Islet of Langerhans (tissue), 1 donor: ENCODE data around the gene KCNK2.

ENCODE experiments used
- FAIRE-seq: peaks from one replicate; lab custom pipeline; 2011; peaks lifted over from hg19 to GRCh38; lab: Jason Lieb, UNC

The KCNK2 gene

GRCh38 chr1:215082532-215083382, at the start of gene KCNK2:
KCNK2 (plus strand) TSS chr1:215082737; CDS start chr1:215083386, 649 bp downstream.
- FAIRE-seq, result no peak

DNA sequence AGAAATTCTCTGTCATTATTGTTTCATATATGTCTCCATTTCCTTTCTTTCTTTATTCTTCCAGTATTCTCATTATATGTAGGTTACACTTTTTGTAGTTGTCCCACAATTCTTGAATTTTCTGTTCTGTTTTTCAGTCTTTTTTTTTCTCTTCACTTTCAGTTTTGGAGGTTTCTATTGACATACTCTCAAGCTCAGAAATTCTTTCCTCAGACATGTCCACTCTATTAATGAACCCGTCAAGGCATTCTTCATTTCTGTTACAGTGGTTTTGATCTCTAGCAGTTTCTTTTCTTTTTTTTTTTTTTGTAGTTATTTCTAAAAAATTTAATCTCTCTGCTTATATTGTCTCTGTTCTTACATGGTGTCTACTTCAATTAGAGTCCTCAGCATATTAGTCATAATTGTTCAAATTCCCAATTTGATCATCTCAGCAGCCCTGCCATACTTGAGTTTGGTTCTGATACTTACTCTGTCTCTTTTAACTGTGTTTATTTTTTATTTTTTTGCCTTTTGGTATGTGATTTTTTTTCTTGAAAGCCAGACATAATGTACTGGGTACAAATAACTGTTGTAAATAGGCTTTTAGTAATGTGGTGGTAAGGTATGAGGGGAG, 49.5 kb upstream of the KCNK2 start:
- FAIRE-seq, result no peak

- FAIRE-seq, result no peak
These were observed 42.3 kb upstream of the KCNK2 start for GRCh38 chr1:215040190-215040589.

DNA sequence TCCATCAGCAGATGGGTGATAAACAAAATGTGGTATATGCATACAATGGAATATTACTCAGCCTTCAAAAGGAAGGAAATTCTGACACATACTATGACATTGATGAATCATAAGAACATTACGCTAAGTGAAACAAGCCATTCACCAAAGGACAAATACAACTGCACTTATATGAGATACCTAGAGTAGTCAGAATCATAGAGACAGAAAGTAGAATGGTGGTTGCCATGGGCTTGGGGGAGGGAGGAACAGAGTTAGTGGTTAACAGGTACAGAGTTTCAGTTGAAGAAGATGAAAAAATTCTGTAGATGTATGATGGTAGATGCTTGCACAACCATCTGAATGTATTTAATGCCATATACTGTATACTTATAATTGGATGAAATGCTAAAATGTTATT, 39.1 kb upstream of the KCNK2 start:
- no peak for FAIRE-seq

GRCh38 chr1:215044151-215044550, 38.4 kb upstream of the KCNK2 start:
- no peak for FAIRE-seq

- FAIRE-seq, result no peak
These were observed 36.7 kb upstream of the KCNK2 start for GRCh38 chr1:215045698-215046308.

- FAIRE-seq, result no peak
These were observed 30.1 kb upstream of the KCNK2 start for GRCh38 chr1:215052256-215053015.

GRCh38 chr1:215054266-215054665, 28.3 kb upstream of the KCNK2 start:
- FAIRE-seq, result no peak

- no peak for FAIRE-seq
These were observed 27.1 kb upstream of the KCNK2 start for GRCh38 chr1:215055281-215055935.

DNA sequence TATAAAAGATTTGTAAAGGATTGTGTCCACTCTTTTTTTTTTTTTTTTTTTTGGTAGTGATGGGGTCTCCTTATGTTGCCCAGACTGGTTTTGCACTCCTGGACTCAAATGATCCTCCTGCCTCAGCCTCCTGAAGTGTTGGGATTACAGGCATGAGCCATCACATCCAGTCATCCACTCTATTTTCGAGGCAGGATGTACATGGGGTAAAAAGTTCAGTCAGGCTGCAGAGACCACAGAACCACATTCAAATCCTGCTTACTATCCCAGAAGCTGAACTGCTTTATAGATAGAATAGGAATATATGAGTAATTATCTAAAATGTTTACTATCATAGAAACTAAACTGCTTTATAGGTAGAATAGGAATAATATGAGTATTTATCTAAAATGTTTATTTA, 26.0 kb upstream of the KCNK2 start:
- FAIRE-seq, result no peak

GRCh38 chr1:215059947-215060346, 22.6 kb upstream of the KCNK2 start:
- no peak for FAIRE-seq

DNA sequence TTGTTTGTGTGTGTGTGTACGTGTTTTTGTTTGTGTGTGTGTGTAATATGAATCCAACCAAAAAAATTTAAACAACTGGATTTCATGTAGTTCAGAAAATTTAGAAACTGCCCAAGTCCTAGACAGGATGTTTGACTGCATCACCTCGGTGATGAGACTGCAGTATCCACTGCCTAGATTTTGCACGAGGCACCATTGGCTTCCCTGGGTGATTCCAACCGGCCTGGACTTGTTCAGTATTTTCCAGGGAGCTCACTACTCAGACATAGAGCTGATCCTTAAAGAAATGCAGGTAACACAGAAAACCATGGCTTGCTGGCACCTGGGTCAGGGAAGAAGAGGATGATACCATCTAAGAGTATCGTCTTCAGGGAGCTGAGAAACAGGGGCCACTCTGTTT, 18.2 kb upstream of the KCNK2 start:
- no peak for FAIRE-seq

- no peak for FAIRE-seq
These were observed 11.5 kb upstream of the KCNK2 start for GRCh38 chr1:215071078-215071477.

GRCh38 chr1:215076322-215076721, 6.2 kb upstream of the KCNK2 start:
- no peak for FAIRE-seq

DNA sequence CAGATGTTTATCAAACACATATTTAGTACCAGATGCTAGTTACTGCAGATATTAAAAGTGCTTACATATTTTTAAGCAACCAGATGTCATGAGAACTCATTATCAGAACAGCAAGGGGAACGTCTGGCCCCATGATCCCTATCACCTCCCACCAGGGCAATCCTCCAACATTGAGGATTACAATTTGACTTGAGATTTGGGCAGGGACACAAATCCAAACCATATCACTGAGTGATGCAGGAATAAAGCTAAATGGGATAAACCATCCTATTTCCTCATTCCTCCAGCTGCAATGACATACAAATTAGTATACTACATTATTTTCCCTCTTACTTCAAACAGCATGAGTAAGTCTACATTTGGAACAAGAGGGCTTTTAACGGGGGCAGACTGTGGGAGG, 3.1 kb upstream of the KCNK2 start:
- no peak for FAIRE-seq

- FAIRE-seq, result no peak
These were observed 641 bp upstream of the KCNK2 start for GRCh38 chr1:215081661-215082531.

GRCh38 chr1:215083383-215083961, 935 bp downstream of the KCNK2 start:
- FAIRE-seq, result no peak

- no peak for FAIRE-seq
These were observed 2.1 kb downstream of the KCNK2 start for GRCh38 chr1:215084621-215085020.

DNA sequence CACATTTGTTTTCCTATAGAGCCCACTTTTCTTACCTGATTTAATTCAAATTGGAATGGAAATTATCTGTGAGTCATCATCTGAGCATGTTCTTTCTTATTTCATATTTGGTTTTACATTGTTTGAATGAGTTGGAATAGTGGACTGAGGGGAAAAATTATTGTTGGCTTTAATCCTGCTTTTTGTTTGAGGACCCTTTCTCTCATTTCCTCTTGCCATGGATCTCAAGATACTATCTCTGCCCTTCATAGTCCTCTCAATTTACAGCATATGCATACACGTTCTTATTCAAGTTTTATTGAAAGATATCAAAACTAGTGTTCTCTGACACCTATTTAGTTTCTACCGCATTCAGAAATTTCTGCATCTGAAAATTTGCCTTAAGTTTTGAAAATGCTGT, 5.1 kb downstream of the KCNK2 start:
- FAIRE-seq, result no peak

GRCh38 chr1:215094381-215094780, 11.8 kb downstream of the KCNK2 start:
- no peak for FAIRE-seq

- FAIRE-seq, result no peak
These were observed 13.0 kb downstream of the KCNK2 start for GRCh38 chr1:215095524-215095923.
